PFSK-1 (cell line): ENCODE data around the gene CACNA1D.

ENCODE experiments used
- FOXP2 ChIP-seq: optimal IDR thresholded peaks from 2 replicates; pipeline ENCODE3; 2011; ENCODE audit warnings: borderline replicate concordance, control low read depth, inconsistent platforms; ENCODE audit not compliant: insufficient read depth; ENCODE audit errors: extremely low read length, extremely low read depth
- POLR2AphosphoS5 ChIP-seq: IDR thresholded peaks from 2 replicates; pipeline ENCODE4 v1.6.1; 2012; ENCODE audit warnings: low read depth, mild to moderate bottlenecking, control low read depth, low read length, moderate library complexity
- REST ChIP-seq, 2 experiments: IDR thresholded peaks; 2 replicates each; pipeline versions ENCODE4 v1.6.1 to v1.8.0; 2011 to 2012; ENCODE audit warnings: low read depth in 2 of 2, low read length in 2 of 2, control low read depth in 1 of 2, inconsistent platforms in 1 of 2, mild to moderate bottlenecking in 1 of 2, moderate library complexity in 1 of 2; ENCODE audit not compliant: insufficient read depth in 1 of 2
- SIN3A ChIP-seq: IDR thresholded peaks from 2 replicates; pipeline ENCODE4 v1.6.1; 2012; ENCODE audit warnings: mild to moderate bottlenecking, low read length, moderate library complexity, borderline replicate concordance; ENCODE audit not compliant: insufficient read depth
- TAF1 ChIP-seq: IDR thresholded peaks from 2 replicates; pipeline ENCODE4 v1.6.1; 2012; ENCODE audit warnings: low read length, control low read depth, borderline replicate concordance; ENCODE audit not compliant: insufficient read depth

Gene CACNA1D

GRCh38 chr3:53675022-53675697 is 180.7 kb downstream of the CACNA1D start:
- TF ChIP-seq TAF1, result no peak
- TF ChIP-seq REST (IDR thresholded peaks at IDR 0.05; ENCODE audit: insufficient read depth in 1 of 2, low read depth in 2 of 2, low read length in 2 of 2), result no peak
- TF ChIP-seq SIN3A, result no peak
- TF ChIP-seq FOXP2, result no peak
- TF ChIP-seq POLR2AphosphoS5, result no peak

- TF ChIP-seq FOXP2 (no peak), REST (IDR thresholded peaks at IDR 0.05; ENCODE audit: insufficient read depth in 1 of 2, low read depth in 2 of 2, low read length in 2 of 2) (no peak), POLR2AphosphoS5 (no peak), TAF1 (no peak), SIN3A (no peak)
Measured at GRCh38 chr3:53675942-53676341, 181.5 kb downstream of the CACNA1D start.

GRCh38 chr3:53677413-53677812 is 183.0 kb downstream of the CACNA1D start:
- TF ChIP-seq SIN3A (no peak), TAF1 (no peak), REST (IDR thresholded peaks at IDR 0.05; ENCODE audit: insufficient read depth in 1 of 2, low read depth in 2 of 2, low read length in 2 of 2) (no peak), POLR2AphosphoS5 (no peak), FOXP2 (no peak)

- TF ChIP-seq SIN3A, result no peak
- TF ChIP-seq TAF1, result no peak
- TF ChIP-seq FOXP2, result no peak
- TF ChIP-seq POLR2AphosphoS5, result no peak
- TF ChIP-seq REST (IDR thresholded peaks at IDR 0.05; ENCODE audit: insufficient read depth in 1 of 2, low read depth in 2 of 2, low read length in 2 of 2), result peak in 1 of 2 experiments; percentile 36; a peak in 1 of 4 replicates
Measured at GRCh38 chr3:53680028-53680427, 185.6 kb downstream of the CACNA1D start.

- TF ChIP-seq TAF1 (no peak), POLR2AphosphoS5 (no peak), SIN3A (no peak), FOXP2 (no peak), REST (IDR thresholded peaks at IDR 0.05; ENCODE audit: insufficient read depth in 1 of 2, low read depth in 2 of 2, low read length in 2 of 2) (no peak)
Measured at GRCh38 chr3:53682807-53683206, 188.4 kb downstream of the CACNA1D start.
